Peyer's patch (tissue), 4 donors: ENCODE measurements around the gene SERINC5.

Experiments used
- CTCF ChIP-seq, 6 experiments: fragments of 450-650 bp in 4 of 6; fragments of 200-600 bp in 2 of 6; sonication (generic) in 1 of 6; IDR thresholded peaks; one replicate each; pipeline ENCODE4 v1.5.1; 2017 to 2019; ENCODE audit warnings: antibody characterized with exemption in 6 of 6, mild to moderate bottlenecking in 3 of 6, moderate library complexity in 1 of 6
- POLR2A ChIP-seq, 2 donors: fragments of 450-650 bp; IDR thresholded peaks; one replicate each; pipeline ENCODE4 v1.5.1; 2017; ENCODE audit warnings: antibody characterized with exemption in 2 of 2, mild to moderate bottlenecking in 2 of 2, moderate library complexity in 2 of 2

GRCh38 chr5:80254767-80255430 is 949 bp downstream of the SERINC5 start:
- no peak for TF ChIP-seq CTCF (IDR thresholded peaks at IDR 0.05)
- no peak for TF ChIP-seq POLR2A (IDR thresholded peaks at IDR 0.05)
